SK-N-SH (cell line): Measurements from ENCODE around the gene ZBTB17. TPM values are rescaled to one million over a fixed set of nuclear protein-coding genes. Genes with fewer than 3 reads are reported as not detected.

Experiments used
- CTCF ChIA-PET: fragments of 300-600, 350-600 bp; formaldehyde crosslinking; extraction: SDS; loops from one replicate; lab custom pipeline; 2021; lab: Yijun Ruan, JAX
- POLR2A ChIA-PET: fragments of 350-600 bp; sonication (Branson Sonifier 250); formaldehyde crosslinking; extraction: SDS; loops from one replicate; lab custom pipeline; 2020; ENCODE audit warnings: antibody characterized with exemption, inconsistent platforms; lab: Yijun Ruan, JAX
- DNase-seq: peaks from one replicate; pipeline ENCODE4 v3.0.0; 2012
- H2AFZ ChIP-seq: fragments of 200-600 bp; sonication (generic); 2 replicates; pipeline ENCODE4 v1.8.1; 2016; ENCODE audit warnings: antibody characterized with exemption, mild to moderate bottlenecking, low read depth
- H3F3A ChIP-seq: fragments of 200-600 bp; sonication (generic); replicated peaks from 2 replicates; pipeline ENCODE3; 2016; ENCODE audit warnings: antibody characterized with exemption, mild to moderate bottlenecking; ENCODE audit not compliant: insufficient read depth
- H3K27ac ChIP-seq, 2 experiments: fragments of 200-500 bp in 1 of 2; fragments of 200-600 bp in 1 of 2; sonication (Bioruptor generic) in 1 of 2; sonication (generic), shearing (Covaris generic) in 1 of 2; 2 replicates each; pipeline versions ENCODE4 v1.5.1 to v1.6.1; 2014 to 2016; ENCODE audit warnings: low read depth in 2 of 2, inconsistent platforms in 1 of 2, low read length in 1 of 2, mild to moderate bottlenecking in 1 of 2, mixed read lengths in 1 of 2
- H3K27me3 ChIP-seq: fragments of 200-600 bp; sonication (generic), shearing (Covaris generic); 2 replicates; pipeline ENCODE4 v1.6.1; 2016; ENCODE audit warnings: mixed run types; ENCODE audit not compliant: insufficient read depth
- H3K36me3 ChIP-seq, 2 experiments: fragments of 200-500 bp in 1 of 2; fragments of 200-600 bp in 1 of 2; sonication (Bioruptor generic) in 1 of 2; sonication (generic) in 1 of 2; replicated peaks in 1 of 2; 2 replicates each; pipeline versions ENCODE3 to v1.5.1; 2014 to 2016; ENCODE audit warnings: low read length in 1 of 2, mild to moderate bottlenecking in 1 of 2; ENCODE audit not compliant: insufficient read depth in 2 of 2, control insufficient read depth in 1 of 2
- H3K4me1 ChIP-seq, 2 experiments: fragments of 200-500 bp in 1 of 2; fragments of 200-600 bp in 1 of 2; sonication (Bioruptor generic) in 1 of 2; sonication (generic), shearing (Covaris generic) in 1 of 2; 2 replicates each; pipeline versions ENCODE4 v1.5.1 to v1.6.1; 2014 to 2016; ENCODE audit warnings: low read depth in 1 of 2, low read length in 1 of 2, mixed run types in 1 of 2; ENCODE audit not compliant: insufficient read depth in 2 of 2, control insufficient read depth in 1 of 2
- H3K4me2 ChIP-seq: fragments of 200-600 bp; sonication (generic), shearing (Covaris generic); 2 replicates; pipeline ENCODE4 v1.6.1; 2017; ENCODE audit warnings: mixed run types
- H3K4me3 ChIP-seq, 2 experiments: fragments of 200-500 bp in 1 of 2; fragments of 200-600 bp in 1 of 2; sonication (Bioruptor generic) in 1 of 2; sonication (generic), shearing (Covaris generic) in 1 of 2; 2 replicates each; pipeline versions ENCODE4 v1.5.1 to v1.8.1; 2014 to 2016; ENCODE audit warnings: low read depth in 2 of 2, inconsistent platforms in 1 of 2, low read length in 1 of 2, mild to moderate bottlenecking in 1 of 2, mixed read lengths in 1 of 2, moderate library complexity in 1 of 2
- H3K79me2 ChIP-seq: fragments of 200-600 bp; sonication (generic); 2 replicates; pipeline ENCODE4 v1.8.1; 2017; ENCODE audit warnings: mild to moderate bottlenecking; ENCODE audit not compliant: insufficient read depth
- H3K9ac ChIP-seq: fragments of 200-600 bp; sonication (generic); 2 replicates; pipeline ENCODE4 v1.6.1; 2017; ENCODE audit warnings: mixed run types
- H3K9me2 ChIP-seq: fragments of 200-600 bp; sonication (generic); 2 replicates; pipeline ENCODE4 v1.6.1; 2017; ENCODE audit warnings: mixed run types
- H3K9me3 ChIP-seq: fragments of 200-600 bp; sonication (generic); 2 replicates; pipeline ENCODE4 v1.6.1; 2017; ENCODE audit warnings: mixed run types, mild to moderate bottlenecking, moderate library complexity
- H4K20me1 ChIP-seq: fragments of 200-600 bp; sonication (generic); 2 replicates; pipeline ENCODE4 v1.6.1; 2017; ENCODE audit warnings: mild to moderate bottlenecking, mixed run types; ENCODE audit not compliant: insufficient read depth
- CHD2 ChIP-seq: fragments of 150-350 bp; IDR thresholded peaks from 2 replicates; pipeline ENCODE4 v1.6.1; 2018; ENCODE audit warnings: low read length; ENCODE audit not compliant: partially characterized antibody
- EZH2phosphoT487 ChIP-seq: fragments of 200-600 bp; sonication (generic); IDR thresholded peaks from 2 replicates; pipeline ENCODE4 v1.6.1; 2017; ENCODE audit warnings: low read depth, mixed run types, mild to moderate bottlenecking, antibody characterized with exemption, moderate library complexity, borderline replicate concordance
- FOSL2 ChIP-seq: IDR thresholded peaks from 2 replicates; pipeline ENCODE4 v1.4.0; 2012; ENCODE audit warnings: low read depth, mild to moderate bottlenecking, moderate library complexity, borderline replicate concordance
- FOXM1 ChIP-seq: IDR thresholded peaks from 2 replicates; pipeline ENCODE4 v1.4.0; 2012; ENCODE audit warnings: low read depth, mild to moderate bottlenecking
- GATA2 ChIP-seq: sonication (generic); formaldehyde crosslinking; IDR thresholded peaks from 2 replicates; pipeline ENCODE4 v1.5.0; 2020; ENCODE audit warnings: mild to moderate bottlenecking, missing genetic modification reagents
- MXI1 ChIP-seq: IDR thresholded peaks from 2 replicates; pipeline ENCODE4 v1.6.1; 2012; ENCODE audit warnings: mild to moderate bottlenecking, low read depth, low read length, improper control_type of control experiment
- NRF1 ChIP-seq: IDR thresholded peaks from 2 replicates; pipeline ENCODE4 v1.6.1; 2012; ENCODE audit warnings: low read depth, mild to moderate bottlenecking, low read length
- PBX3 ChIP-seq: IDR thresholded peaks from 2 replicates; pipeline ENCODE4; 2012
- RAD21 ChIP-seq: IDR thresholded peaks from 2 replicates; pipeline ENCODE4 v1.6.1; 2012; ENCODE audit warnings: mild to moderate bottlenecking, low read length
- REST ChIP-seq: IDR thresholded peaks from 2 replicates; pipeline ENCODE4 v1.6.1; 2012; ENCODE audit warnings: mild to moderate bottlenecking, low read depth, low read length, moderate library complexity
- RFX5 ChIP-seq: IDR thresholded peaks from 2 replicates; pipeline ENCODE4 v1.6.1; 2012; ENCODE audit warnings: mild to moderate bottlenecking, improper control_type of control experiment, low read length
- RXRA ChIP-seq: IDR thresholded peaks from 2 replicates; pipeline ENCODE4 v1.4.0; 2012; ENCODE audit warnings: low read depth, mild to moderate bottlenecking, borderline replicate concordance
- SIN3A ChIP-seq: IDR thresholded peaks from 2 replicates; pipeline ENCODE4 v1.6.1; 2012; ENCODE audit warnings: low read depth, mild to moderate bottlenecking, low read length, moderate library complexity, borderline replicate concordance
- SMC3 ChIP-seq: IDR thresholded peaks from 2 replicates; pipeline ENCODE4 v1.6.1; 2012; ENCODE audit warnings: low read depth, low read length, improper control_type of control experiment
- TCF12 ChIP-seq: IDR thresholded peaks from 2 replicates; pipeline ENCODE4 v1.4.0; 2012
- TEAD4 ChIP-seq: IDR thresholded peaks from 2 replicates; pipeline ENCODE4 v1.4.0; 2012; ENCODE audit warnings: mild to moderate bottlenecking, borderline replicate concordance; ENCODE audit not compliant: insufficient read depth
- USF1 ChIP-seq: IDR thresholded peaks from 2 replicates; pipeline ENCODE4 v1.4.0; 2012; ENCODE audit warnings: low read depth, borderline replicate concordance
- USF2 ChIP-seq: fragments of 150-350 bp; IDR thresholded peaks from 2 replicates; pipeline ENCODE4 v1.6.1; 2017; ENCODE audit warnings: antibody characterized with exemption, low read length, low read depth, borderline replicate concordance
- ZBTB33 ChIP-seq: IDR thresholded peaks from 2 replicates; pipeline ENCODE4 v1.4.0; 2012; ENCODE audit warnings: low read depth, borderline replicate concordance
- WGBS: methylation state at CpG from one replicate; pipeline ENCODE4 v1.1.6; 2017; ENCODE audit warnings: low lambda C conversion rate; 5-methylcytosine and 5-hydroxymethylcytosine counted together
- polyA plus RNA-seq, 3 experiments: library from polyadenylated mRNA; depleted of rRNA; stranded (reverse); fragments of >200 nt; gene quantifications; 2 replicates each; pipeline ENCODE4 v1.2.3, GENCODE V29; 2012

ZBTB17 gene
- polyA plus RNA-seq, 1 of the 3 experiments (the other 2 are of a cell fraction) = 56.4 TPM

- no peak for TF ChIP-seq MXI1
- no peak for TF ChIP-seq TCF12
- TF ChIP-seq USF2 = no peak
- TF ChIP-seq RAD21 = peak; percentile 98
- TF ChIP-seq GATA2 = no peak
- peak; percentile 24; the same call in 1 of the 2 replicates for TF ChIP-seq NRF1
- TF ChIP-seq USF1 = no peak
- TF ChIP-seq RFX5 = peak; percentile 29; the same call in 1 of the 2 replicates
- TF ChIP-seq, all 33 proteins: peak for 6
These were observed 33.1 kb upstream of the ZBTB17 start (continued) for GRCh38 chr1:16009030-16009460.

GRCh38 chr1:16007671-16008341 is 31.9 kb upstream of the ZBTB17 start:
- H4K20me1 ChIP-seq = no peaks in the 10 kb centered on the region
- no peak overlapping the region for H3K4me2 ChIP-seq
- no peak overlapping the region for H3K9ac ChIP-seq
- no peak overlapping the region for H3K4me3 ChIP-seq
- 81% methylated on average over 6 of the region's 6 CpGs for WGBS
- ChIA-PET CTCF (interaction anchor here (0.7 to 6.1 kb wide), 18 partner anchors 10 to 216 kb away, joined by 3 to 58 read pairs (median 3); partner anchors contain the start of genes FAM131C and HSPB7), POLR2A (no interaction called here)
- H3K79me2 ChIP-seq = no peaks in the 10 kb centered on the region
- H3F3A ChIP-seq = no peaks in the 10 kb centered on the region
- H3K9me2 ChIP-seq = no peaks in the 10 kb centered on the region
- H3K27me3 ChIP-seq = no peaks in the 10 kb centered on the region
- no peak overlapping the region for H3K27ac ChIP-seq
- no peaks in the 10 kb centered on the region; a peak in 1 of 4 replicates for H3K4me1 ChIP-seq
- H3K9me3 ChIP-seq = no peaks in the 10 kb centered on the region
- H3K36me3 ChIP-seq = no peaks in the 10 kb centered on the region
- no peak for DNase-seq
- H2AFZ ChIP-seq = no peak overlapping the region
- TF ChIP-seq MXI1 = no peak
- no peak for TF ChIP-seq REST
- no peak for TF ChIP-seq FOSL2
- TF ChIP-seq SIN3A = no peak
- TF ChIP-seq CHD2 = no peak
- no peak for TF ChIP-seq TEAD4
- TF ChIP-seq ZBTB33 = no peak
- TF ChIP-seq PBX3 = no peak
- no peak for TF ChIP-seq EZH2phosphoT487
- no peak for TF ChIP-seq SMC3
- TF ChIP-seq RXRA = no peak
- no peak for TF ChIP-seq FOXM1
- TF ChIP-seq USF2 = no peak
